ENCODE data around the gene SLC39A10.

The SLC39A10 gene

GRCh38 chr2:195674491-195675221 is 17.6 kb downstream of the SLC39A10 start:
- no peak for DNase-seq (ENCODE audit: insufficient read length, low spot score)
- no peak for FAIRE-seq
- TF ChIP-seq CTCF (IDR thresholded peaks at IDR 0.05; ENCODE audit: insufficient read depth, missing control alignments) = no peak

- no peak for TF ChIP-seq CTCF (IDR thresholded peaks at IDR 0.05; ENCODE audit: insufficient read depth, missing control alignments)
- FAIRE-seq (no peak), DNase-seq (ENCODE audit: insufficient read length, low spot score) (no peak)
These were observed 18.9 kb downstream of the SLC39A10 start for GRCh38 chr2:195675783-195676427.

GRCh38 chr2:195677290-195677689 is 20.3 kb downstream of the SLC39A10 start:
- FAIRE-seq (no peak), DNase-seq (ENCODE audit: insufficient read length, low spot score) (no peak)
- TF ChIP-seq CTCF (IDR thresholded peaks at IDR 0.05; ENCODE audit: insufficient read depth, missing control alignments) = no peak

GRCh38 chr2:195677884-195678283 is 20.9 kb downstream of the SLC39A10 start:
- no peak for TF ChIP-seq CTCF (IDR thresholded peaks at IDR 0.05; ENCODE audit: insufficient read depth, missing control alignments)
- no peak for FAIRE-seq
- no peak for DNase-seq (ENCODE audit: insufficient read length, low spot score)

GRCh38 chr2:195682077-195682476 is 25.1 kb downstream of the SLC39A10 start:
- FAIRE-seq (no peak), DNase-seq (ENCODE audit: insufficient read length, low spot score) (no peak)
- no peak for TF ChIP-seq CTCF (IDR thresholded peaks at IDR 0.05; ENCODE audit: insufficient read depth, missing control alignments)

GRCh38 chr2:195683174-195683573 is 26.1 kb downstream of the SLC39A10 start:
- DNase-seq (ENCODE audit: insufficient read length, low spot score) = no peak
- no peak for TF ChIP-seq CTCF (IDR thresholded peaks at IDR 0.05; ENCODE audit: insufficient read depth, missing control alignments)
- peak; percentile 21 for FAIRE-seq

- TF ChIP-seq CTCF (IDR thresholded peaks at IDR 0.05; ENCODE audit: insufficient read depth, missing control alignments) = no peak
- FAIRE-seq (no peak), DNase-seq (ENCODE audit: insufficient read length, low spot score) (no peak)
These were observed 29.5 kb downstream of the SLC39A10 start for GRCh38 chr2:195686564-195686963.
